Endothelial cell (in vitro differentiated cells): ENCODE measurements around the gene CDK13. TPM values are rescaled to one million over a fixed set of nuclear protein-coding genes. Genes with fewer than 3 reads are reported as not detected.
"Not testable (repeated sequence)": the region's sequence is repeated elsewhere in the genome, so short reads cannot be mapped to it uniquely, and the experiment has no call there.

Source experiments
- DNase-seq: peaks from one replicate; pipeline ENCODE4 v3.0.0; 2021; ENCODE audit warnings: low spot score
- H3K27ac Mint-ChIP-seq: one replicate; pipeline ENCODE4 v1.8.0; 2021; ENCODE audit warnings: mixed read lengths, inconsistent platforms; ENCODE audit not compliant: unreplicated experiment
- H3K27me3 Mint-ChIP-seq: one replicate; pipeline ENCODE4 v1.8.0; 2021; ENCODE audit warnings: mild to moderate bottlenecking, moderate library complexity, mixed read lengths, inconsistent platforms; ENCODE audit not compliant: unreplicated experiment
- H3K36me3 Mint-ChIP-seq: one replicate; pipeline ENCODE4 v1.8.0; 2021; ENCODE audit warnings: mild to moderate bottlenecking, low read depth, mixed read lengths, inconsistent platforms; ENCODE audit not compliant: unreplicated experiment
- H3K4me1 Mint-ChIP-seq: one replicate; pipeline ENCODE4 v1.8.0; 2021; ENCODE audit warnings: mild to moderate bottlenecking, mixed read lengths, inconsistent platforms; ENCODE audit not compliant: unreplicated experiment
- H3K4me3 Mint-ChIP-seq: one replicate; pipeline ENCODE4 v1.8.0; 2021; ENCODE audit warnings: mild to moderate bottlenecking, mixed read lengths, inconsistent platforms; ENCODE audit not compliant: unreplicated experiment
- H3K9me3 Mint-ChIP-seq: one replicate; pipeline ENCODE4 v1.8.0; 2021; ENCODE audit warnings: mixed read lengths, inconsistent platforms; ENCODE audit not compliant: unreplicated experiment
- CTCF ChIP-seq: fragments of 200-600 bp; sonication (generic); IDR thresholded peaks from one replicate; pipeline ENCODE4 v1.5.0; 2021; ENCODE audit warnings: antibody characterized with exemption; ENCODE audit not compliant: unreplicated experiment
- total RNA-seq: library from RNA; stranded (reverse); fragmentation: NEBNext Ultra II Directional; extraction: Animal tissue kit (Norgen Biotek cat#: 25700); gene quantifications from one replicate; pipeline ENCODE4 v1.2.1, GENCODE V29; 2021; ENCODE audit not compliant: unreplicated experiment

The CDK13 gene
- total RNA-seq, 1 donor from 2014 or later, result 52.9 TPM

GRCh38 chr7:39910108-39910869 is 39.8 kb upstream of the CDK13 start:
- H3K27ac Mint-ChIP-seq, result no peak overlapping the region
- H3K9me3 Mint-ChIP-seq, result no peaks in the 10 kb centered on the region
- H3K4me3 Mint-ChIP-seq, result no peak overlapping the region
- no peak for TF ChIP-seq CTCF
- no peaks in the 10 kb centered on the region for H3K4me1 Mint-ChIP-seq
- no peaks in the 10 kb centered on the region for H3K27me3 Mint-ChIP-seq
- DNase-seq, result no peak
- peaks cover 6% of the 10 kb centered on the region for H3K36me3 Mint-ChIP-seq

DNA sequence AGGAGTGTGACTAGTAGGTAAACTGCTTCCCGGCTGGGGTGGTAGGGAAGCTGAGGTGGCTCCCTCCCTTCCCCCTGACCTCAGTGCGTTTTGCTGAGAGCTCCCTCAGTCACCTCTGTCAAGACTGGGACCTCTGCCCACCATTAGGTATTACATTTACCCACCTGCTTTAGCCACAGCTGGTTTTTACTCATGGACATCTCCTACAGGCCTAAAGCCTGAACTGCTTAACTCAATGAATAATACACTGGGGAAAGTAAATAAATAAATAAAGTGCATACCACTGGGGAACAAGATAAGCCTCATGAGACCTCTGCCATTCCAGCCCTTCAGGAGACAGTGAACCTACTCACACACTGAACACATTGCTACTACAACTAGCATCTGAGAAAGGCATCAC is 38.9 kb upstream of the CDK13 start:
- H3K27ac Mint-ChIP-seq, result no peak overlapping the region

DNA sequence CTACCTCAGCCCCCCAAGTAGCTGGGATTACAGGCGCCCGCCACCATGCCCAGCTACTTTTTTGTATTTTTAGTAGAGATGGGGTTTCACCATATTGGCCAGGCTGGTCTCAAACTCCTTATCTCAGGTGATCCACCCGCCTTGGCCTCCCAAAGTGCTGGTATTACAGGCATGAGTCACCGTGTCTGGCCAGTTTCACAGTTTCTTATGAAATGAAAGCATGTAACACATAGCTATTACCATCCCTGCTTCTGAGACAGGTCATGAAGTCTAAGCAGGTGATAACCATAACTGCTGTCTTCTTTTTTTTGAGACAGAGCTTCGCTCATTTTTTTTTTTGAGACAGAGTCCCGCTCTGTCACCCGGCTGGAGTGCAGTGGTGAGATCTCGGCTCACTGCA is 34.2 kb upstream of the CDK13 start:
- not testable (repeated sequence) for H3K4me3 Mint-ChIP-seq, H3K27ac Mint-ChIP-seq, H3K9me3 Mint-ChIP-seq, H3K4me1 Mint-ChIP-seq, H3K27me3 Mint-ChIP-seq, H3K36me3 Mint-ChIP-seq, DNase-seq

More for the DNA sequence above, 38.9 kb upstream of the CDK13 start:
- Mint-ChIP-seq H3K4me3 (no peak overlapping the region), H3K4me1 (no peaks in the 10 kb centered on the region), H3K36me3 (peaks cover 6% of the 10 kb centered on the region), H3K27me3 (no peaks in the 10 kb centered on the region), H3K9me3 (no peaks in the 10 kb centered on the region)
- no peak for TF ChIP-seq CTCF
- no peak for DNase-seq

- no peak for DNase-seq
- TF ChIP-seq CTCF, result no peak
- Mint-ChIP-seq H3K27me3 (no peaks in the 10 kb centered on the region), H3K4me3 (no peak overlapping the region), H3K9me3 (no peaks in the 10 kb centered on the region), H3K36me3 (no peaks in the 10 kb centered on the region), H3K4me1 (no peaks in the 10 kb centered on the region), H3K27ac (no peak overlapping the region)
Measured at GRCh38 chr7:39919646-39920045, 30.4 kb upstream of the CDK13 start.

GRCh38 chr7:39921506-39922175 is 28.4 kb upstream of the CDK13 start:
- DNase-seq, result no peak
- TF ChIP-seq CTCF, result no peak
- no peaks in the 10 kb centered on the region for H3K9me3 Mint-ChIP-seq
- no peak overlapping the region for H3K27ac Mint-ChIP-seq
- H3K27me3 Mint-ChIP-seq, result no peaks in the 10 kb centered on the region
- no peak overlapping the region for H3K4me3 Mint-ChIP-seq
- no peaks in the 10 kb centered on the region for H3K36me3 Mint-ChIP-seq
- no peaks in the 10 kb centered on the region for H3K4me1 Mint-ChIP-seq
